Liver (tissue), 3 donors: ENCODE measurements around the gene LAD1.

Source experiments
- GABPA ChIP-seq, 2 donors: IDR thresholded peaks in 1 of 2; conservative IDR thresholded peaks in 1 of 2; 2 replicates each; pipeline ENCODE4 v1.6.1; 2016; ENCODE audit warnings: antibody characterized with exemption in 2 of 2, mild to moderate bottlenecking in 1 of 2, moderate library complexity in 1 of 2
- JUND ChIP-seq, 2 donors: IDR thresholded peaks; 2 replicates each; pipeline ENCODE4 v1.6.1; 2016; ENCODE audit warnings: antibody characterized with exemption in 2 of 2
- SP1 ChIP-seq: IDR thresholded peaks from 2 replicates; pipeline ENCODE4 v1.6.1; 2018; ENCODE audit warnings: antibody characterized with exemption, mild to moderate bottlenecking
- YY1 ChIP-seq: IDR thresholded peaks from 2 replicates; pipeline ENCODE4 v1.6.1; 2016; ENCODE audit warnings: antibody characterized with exemption, mild to moderate bottlenecking
- TF ChIP-seq, protein P1 (sequence below): IDR thresholded peaks from 2 replicates; pipeline ENCODE4 v1.6.1; 2016; ENCODE audit warnings: antibody characterized with exemption, mild to moderate bottlenecking
- TF ChIP-seq, protein P2 (sequence below): IDR thresholded peaks from 2 replicates; pipeline ENCODE4 v1.6.1; 2016; ENCODE audit warnings: antibody characterized with exemption
- TF ChIP-seq, protein P3 (sequence below): fragments of 150-350 bp; IDR thresholded peaks from 2 replicates; pipeline ENCODE4 v1.5.1; 2017; ENCODE audit warnings: improper control_type of control experiment, low read depth, low read length; ENCODE audit not compliant: missing input control
- donor health status: healthy.
- donor health status: healthy.

DNA sequence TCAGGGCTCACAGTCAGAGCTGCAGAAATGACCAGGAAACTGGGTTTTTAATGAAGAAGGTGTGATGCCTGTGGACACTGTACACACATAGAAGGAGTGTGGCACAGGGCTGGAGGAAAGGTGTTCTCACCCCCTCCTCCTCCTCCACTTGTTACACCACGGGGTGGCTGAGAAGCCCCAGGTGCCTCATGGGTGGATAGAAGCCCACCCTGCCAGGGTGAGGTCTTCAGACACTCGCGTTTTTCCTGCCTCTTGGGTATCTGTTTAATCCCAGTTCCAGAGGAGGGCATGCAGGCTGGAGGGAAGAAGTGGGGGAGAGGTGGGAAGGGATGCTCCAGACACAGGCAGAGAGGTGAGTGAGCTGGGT, 9.7 kb upstream of the LAD1 start:
- TF ChIP-seq, protein P1, sequence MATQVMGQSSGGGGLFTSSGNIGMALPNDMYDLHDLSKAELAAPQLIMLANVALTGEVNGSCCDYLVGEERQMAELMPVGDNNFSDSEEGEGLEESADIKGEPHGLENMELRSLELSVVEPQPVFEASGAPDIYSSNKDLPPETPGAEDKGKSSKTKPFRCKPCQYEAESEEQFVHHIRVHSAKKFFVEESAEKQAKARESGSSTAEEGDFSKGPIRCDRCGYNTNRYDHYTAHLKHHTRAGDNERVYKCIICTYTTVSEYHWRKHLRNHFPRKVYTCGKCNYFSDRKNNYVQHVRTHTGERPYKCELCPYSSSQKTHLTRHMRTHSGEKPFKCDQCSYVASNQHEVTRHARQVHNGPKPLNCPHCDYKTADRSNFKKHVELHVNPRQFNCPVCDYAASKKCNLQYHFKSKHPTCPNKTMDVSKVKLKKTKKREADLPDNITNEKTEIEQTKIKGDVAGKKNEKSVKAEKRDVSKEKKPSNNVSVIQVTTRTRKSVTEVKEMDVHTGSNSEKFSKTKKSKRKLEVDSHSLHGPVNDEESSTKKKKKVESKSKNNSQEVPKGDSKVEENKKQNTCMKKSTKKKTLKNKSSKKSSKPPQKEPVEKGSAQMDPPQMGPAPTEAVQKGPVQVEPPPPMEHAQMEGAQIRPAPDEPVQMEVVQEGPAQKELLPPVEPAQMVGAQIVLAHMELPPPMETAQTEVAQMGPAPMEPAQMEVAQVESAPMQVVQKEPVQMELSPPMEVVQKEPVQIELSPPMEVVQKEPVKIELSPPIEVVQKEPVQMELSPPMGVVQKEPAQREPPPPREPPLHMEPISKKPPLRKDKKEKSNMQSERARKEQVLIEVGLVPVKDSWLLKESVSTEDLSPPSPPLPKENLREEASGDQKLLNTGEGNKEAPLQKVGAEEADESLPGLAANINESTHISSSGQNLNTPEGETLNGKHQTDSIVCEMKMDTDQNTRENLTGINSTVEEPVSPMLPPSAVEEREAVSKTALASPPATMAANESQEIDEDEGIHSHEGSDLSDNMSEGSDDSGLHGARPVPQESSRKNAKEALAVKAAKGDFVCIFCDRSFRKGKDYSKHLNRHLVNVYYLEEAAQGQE, result no peak
- no peak for TF ChIP-seq YY1
- TF ChIP-seq, protein P2, sequence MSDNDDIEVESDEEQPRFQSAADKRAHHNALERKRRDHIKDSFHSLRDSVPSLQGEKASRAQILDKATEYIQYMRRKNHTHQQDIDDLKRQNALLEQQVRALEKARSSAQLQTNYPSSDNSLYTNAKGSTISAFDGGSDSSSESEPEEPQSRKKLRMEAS, result no peak
- TF ChIP-seq, protein P3, sequence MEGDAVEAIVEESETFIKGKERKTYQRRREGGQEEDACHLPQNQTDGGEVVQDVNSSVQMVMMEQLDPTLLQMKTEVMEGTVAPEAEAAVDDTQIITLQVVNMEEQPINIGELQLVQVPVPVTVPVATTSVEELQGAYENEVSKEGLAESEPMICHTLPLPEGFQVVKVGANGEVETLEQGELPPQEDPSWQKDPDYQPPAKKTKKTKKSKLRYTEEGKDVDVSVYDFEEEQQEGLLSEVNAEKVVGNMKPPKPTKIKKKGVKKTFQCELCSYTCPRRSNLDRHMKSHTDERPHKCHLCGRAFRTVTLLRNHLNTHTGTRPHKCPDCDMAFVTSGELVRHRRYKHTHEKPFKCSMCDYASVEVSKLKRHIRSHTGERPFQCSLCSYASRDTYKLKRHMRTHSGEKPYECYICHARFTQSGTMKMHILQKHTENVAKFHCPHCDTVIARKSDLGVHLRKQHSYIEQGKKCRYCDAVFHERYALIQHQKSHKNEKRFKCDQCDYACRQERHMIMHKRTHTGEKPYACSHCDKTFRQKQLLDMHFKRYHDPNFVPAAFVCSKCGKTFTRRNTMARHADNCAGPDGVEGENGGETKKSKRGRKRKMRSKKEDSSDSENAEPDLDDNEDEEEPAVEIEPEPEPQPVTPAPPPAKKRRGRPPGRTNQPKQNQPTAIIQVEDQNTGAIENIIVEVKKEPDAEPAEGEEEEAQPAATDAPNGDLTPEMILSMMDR, result no peak
- no peak for TF ChIP-seq GABPA (IDR thresholded peaks at IDR 0.05 in 1 of 2, conservative IDR thresholded peaks at IDR 0.05 in 1 of 2)
- TF ChIP-seq JUND (IDR thresholded peaks at IDR 0.05), result no peak
- no peak for TF ChIP-seq SP1
